22Rv1 (cell line): ENCODE data around the gene LRRC30.

Source experiments
- H3K27ac ChIP-seq: fragments of 450-650 bp; 2 replicates; pipeline ENCODE4 v1.5.1; 2017
- ZFX ChIP-seq: fragments of 450-650 bp; IDR thresholded peaks from 2 replicates; pipeline ENCODE4 v1.6.1; 2017; ENCODE audit warnings: antibody characterized with exemption, borderline replicate concordance
- TF ChIP-seq, protein P1 (sequence below): fragments of 450-650 bp; IDR thresholded peaks from 2 replicates; pipeline ENCODE4 v1.5.1; 2017; ENCODE audit warnings: mild to moderate bottlenecking

The LRRC30 gene

DNA sequence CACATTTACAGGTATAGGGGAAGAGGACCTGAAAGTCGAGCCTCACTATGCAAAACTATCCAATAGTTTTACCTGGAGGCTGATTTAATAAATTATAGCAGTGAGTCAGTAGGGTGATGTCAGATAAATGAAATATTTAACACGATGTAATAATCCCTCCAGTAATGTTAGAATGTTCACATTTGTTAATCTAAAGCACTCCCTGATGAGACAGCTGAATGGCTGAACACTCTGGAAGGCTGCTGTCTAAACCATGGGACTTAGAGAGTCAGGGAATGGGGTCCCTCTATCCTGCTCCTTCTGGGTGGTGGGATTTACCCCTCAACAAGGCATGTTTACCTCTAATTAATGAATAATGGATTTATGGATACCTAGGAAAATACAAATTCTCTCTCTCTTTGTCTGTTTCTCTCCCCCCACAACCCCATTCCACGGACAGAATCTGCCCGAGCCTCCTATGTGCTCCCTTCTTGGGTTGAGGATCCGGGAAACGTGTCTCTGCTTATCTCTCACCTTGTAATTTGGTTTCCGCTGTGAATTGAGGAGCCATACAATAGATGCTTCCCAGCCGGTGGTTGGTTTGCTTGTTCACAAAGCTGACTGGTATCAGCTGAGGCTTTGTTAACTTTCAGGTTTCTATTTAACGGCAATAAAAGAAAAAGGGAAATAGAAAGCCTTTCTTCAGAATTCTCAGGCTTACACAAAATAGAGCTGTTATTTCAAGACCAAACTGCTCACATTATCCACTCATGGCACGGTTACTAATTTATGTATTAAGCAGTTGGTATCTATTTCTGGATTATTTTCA, 25.9 kb downstream of the LRRC30 start:
- no peak overlapping the region for H3K27ac ChIP-seq
- TF ChIP-seq, protein P1, sequence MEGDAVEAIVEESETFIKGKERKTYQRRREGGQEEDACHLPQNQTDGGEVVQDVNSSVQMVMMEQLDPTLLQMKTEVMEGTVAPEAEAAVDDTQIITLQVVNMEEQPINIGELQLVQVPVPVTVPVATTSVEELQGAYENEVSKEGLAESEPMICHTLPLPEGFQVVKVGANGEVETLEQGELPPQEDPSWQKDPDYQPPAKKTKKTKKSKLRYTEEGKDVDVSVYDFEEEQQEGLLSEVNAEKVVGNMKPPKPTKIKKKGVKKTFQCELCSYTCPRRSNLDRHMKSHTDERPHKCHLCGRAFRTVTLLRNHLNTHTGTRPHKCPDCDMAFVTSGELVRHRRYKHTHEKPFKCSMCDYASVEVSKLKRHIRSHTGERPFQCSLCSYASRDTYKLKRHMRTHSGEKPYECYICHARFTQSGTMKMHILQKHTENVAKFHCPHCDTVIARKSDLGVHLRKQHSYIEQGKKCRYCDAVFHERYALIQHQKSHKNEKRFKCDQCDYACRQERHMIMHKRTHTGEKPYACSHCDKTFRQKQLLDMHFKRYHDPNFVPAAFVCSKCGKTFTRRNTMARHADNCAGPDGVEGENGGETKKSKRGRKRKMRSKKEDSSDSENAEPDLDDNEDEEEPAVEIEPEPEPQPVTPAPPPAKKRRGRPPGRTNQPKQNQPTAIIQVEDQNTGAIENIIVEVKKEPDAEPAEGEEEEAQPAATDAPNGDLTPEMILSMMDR = no peak
- TF ChIP-seq ZFX = no peak

GRCh38 chr18:7257426-7257740, 26.5 kb downstream of the LRRC30 start:
- TF ChIP-seq, protein P1 = no peak
- no peak for TF ChIP-seq ZFX
- no peak overlapping the region for H3K27ac ChIP-seq

DNA sequence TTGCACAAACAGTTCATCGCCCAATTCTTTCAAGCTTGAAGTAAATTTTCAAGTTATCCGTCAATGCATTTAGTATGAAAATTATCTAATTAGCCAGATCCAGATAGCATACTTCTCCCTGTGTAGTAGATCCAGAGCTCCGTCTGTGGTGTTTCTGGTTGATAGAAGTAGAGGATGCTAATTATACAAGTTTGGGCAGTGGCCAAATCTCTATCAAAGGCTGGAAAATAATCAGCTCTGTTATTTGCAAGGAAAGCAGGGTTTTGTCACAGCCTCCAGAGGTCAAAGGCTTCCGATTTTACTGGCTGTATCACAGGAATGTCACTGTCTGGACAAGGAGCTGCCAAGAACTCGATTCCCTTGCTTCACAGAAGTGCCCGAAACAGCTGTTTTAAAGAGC, 28.6 kb downstream of the LRRC30 start:
- TF ChIP-seq, protein P1 = no peak
- TF ChIP-seq ZFX = no peak
- H3K27ac ChIP-seq = no peak overlapping the region

GRCh38 chr18:7261199-7261598, 30.3 kb downstream of the LRRC30 start:
- TF ChIP-seq ZFX = no peak
- TF ChIP-seq, protein P1 = no peak
- H3K27ac ChIP-seq = no peak overlapping the region

DNA sequence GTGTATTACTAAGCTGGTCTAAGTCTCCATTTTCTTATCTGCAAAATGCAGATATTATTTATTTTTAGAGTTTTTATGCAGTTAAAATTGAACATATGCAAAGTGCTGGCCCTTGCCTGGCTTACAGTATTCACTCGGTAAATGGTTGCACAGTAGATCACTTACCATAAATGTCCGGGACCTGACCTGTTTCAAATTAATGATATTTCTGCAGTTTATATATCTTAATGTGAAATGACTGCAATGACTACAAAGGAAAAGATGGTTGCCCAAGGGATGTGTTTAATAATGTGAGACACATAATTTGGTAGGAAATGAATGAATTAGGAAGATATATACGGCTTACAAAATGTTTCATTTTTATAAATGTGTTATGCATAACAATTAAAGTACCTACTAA, 37.1 kb downstream of the LRRC30 start:
- TF ChIP-seq, protein P1 = no peak
- TF ChIP-seq ZFX = no peak
- H3K27ac ChIP-seq = no peak overlapping the region

- no peak overlapping the region for H3K27ac ChIP-seq
- no peak for TF ChIP-seq ZFX
- TF ChIP-seq, protein P1 = no peak
These were observed 39.1 kb downstream of the LRRC30 start for GRCh38 chr18:7269942-7270341.

DNA sequence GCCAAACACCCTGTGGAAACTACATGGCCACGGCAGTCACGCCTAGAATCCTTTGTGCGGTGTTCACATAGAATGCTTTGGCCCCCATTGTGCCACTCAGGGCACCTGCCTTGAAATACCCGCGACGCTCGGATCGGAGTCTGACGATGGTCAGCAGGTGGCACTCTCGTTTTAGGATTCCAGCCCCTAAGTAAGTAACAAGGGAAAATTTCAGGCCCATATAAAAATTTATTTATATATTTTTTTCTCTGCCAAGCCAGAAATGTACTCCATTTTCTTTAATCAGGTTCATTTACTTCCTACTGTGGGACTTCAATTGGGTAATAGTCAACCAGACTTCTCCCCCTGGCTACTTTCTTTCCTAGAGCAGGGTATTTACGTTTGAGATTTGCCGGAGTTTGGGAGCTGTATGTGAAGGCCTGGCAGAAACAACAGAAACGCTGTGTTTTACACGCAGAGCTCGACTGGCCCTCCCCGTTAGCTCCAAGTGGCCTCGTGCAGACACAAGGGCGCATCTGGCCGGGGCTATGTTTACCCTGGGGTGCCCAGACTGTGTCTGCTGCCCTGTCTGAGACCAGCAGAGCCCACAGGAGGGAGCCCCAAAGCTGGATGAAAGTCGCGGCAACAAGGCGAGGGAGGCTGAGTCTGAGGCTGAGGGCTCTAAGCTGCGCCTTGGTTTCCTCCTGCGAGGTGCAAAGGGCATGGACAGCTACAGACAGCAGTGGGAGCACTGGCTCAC, 41.6 kb downstream of the LRRC30 start:
- no peak overlapping the region for H3K27ac ChIP-seq
- TF ChIP-seq ZFX = no peak
- TF ChIP-seq, protein P1 = peak; percentile 52
